Left cardiac atrium (tissue), 4 donors: ENCODE data around the gene CORIN. TPM values are rescaled to one million over a fixed set of nuclear protein-coding genes. Genes with fewer than 3 reads are reported as not detected.

Experiments used
- ATAC-seq, 2 donors: fragments of 200-7000 bp; cut with Tn5 transposase; one replicate each; pipeline ENCODE4 v1.9.1; 2020; ENCODE audit warnings: mild to moderate bottlenecking in 2 of 2, moderate library complexity in 2 of 2
- DNase-seq: peaks from one replicate; pipeline ENCODE4 v3.0.0-alpha.2; 2020
- intact Hi-C, 2 donors: fragments of 100-400 bp; cut with DNase I; formaldehyde crosslinking; loops; one replicate each; pipeline versions ENCODE4 v1.14.1 to v1.15.1; 2022 to 2023
- total RNA-seq, 2 donors: library from RNA; stranded (reverse); fragmentation: NEBNext Ultra II Directional; extraction: Animal tissue kit (Norgen Biotek cat#: 25700); gene quantifications; one replicate each; pipeline ENCODE4 v1.2.1, GENCODE V29; 2021
- donor health status: DM: no; HTN: yes; CAD: no.
- donor health status: DM: no; HTN: yes; CAD: no; lungs with severe emphysema.
- donor health status: DM: yes; HTN: yes; CAD: no.
- donor health status: Dilated cardiomyopathy.

The CORIN gene
- total RNA-seq, 2 donors from 2014 or later: 89.0 to 106 TPM

DNA sequence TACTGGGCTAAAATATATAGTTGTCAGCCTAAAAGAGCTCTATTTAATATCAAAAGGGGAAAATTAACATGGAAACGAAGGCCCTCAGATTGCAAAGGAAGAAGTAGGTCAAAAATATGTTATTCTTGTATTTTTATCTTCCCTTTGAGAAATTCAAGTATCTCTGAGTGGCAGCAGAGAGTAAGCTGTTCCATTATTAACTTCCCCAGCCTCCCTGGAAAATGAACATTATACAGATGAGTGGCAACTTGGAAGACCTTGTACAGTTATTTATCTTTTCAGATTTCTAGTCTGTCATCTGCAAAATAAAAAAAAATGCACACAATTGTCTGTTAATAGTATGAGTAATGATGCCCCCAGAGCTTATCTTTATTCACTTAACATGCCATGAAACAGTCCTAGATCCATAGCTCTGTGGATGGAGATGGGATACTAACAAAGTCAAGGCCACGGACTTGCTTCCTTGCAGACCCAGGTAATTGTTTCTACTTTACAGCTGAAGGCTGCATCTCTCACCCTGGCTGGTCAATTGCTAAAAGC lies 93.0 kb downstream of the CORIN start:
- DNase-seq (no peak), ATAC-seq (no peak)
- intact Hi-C loops: no loop called here

DNA sequence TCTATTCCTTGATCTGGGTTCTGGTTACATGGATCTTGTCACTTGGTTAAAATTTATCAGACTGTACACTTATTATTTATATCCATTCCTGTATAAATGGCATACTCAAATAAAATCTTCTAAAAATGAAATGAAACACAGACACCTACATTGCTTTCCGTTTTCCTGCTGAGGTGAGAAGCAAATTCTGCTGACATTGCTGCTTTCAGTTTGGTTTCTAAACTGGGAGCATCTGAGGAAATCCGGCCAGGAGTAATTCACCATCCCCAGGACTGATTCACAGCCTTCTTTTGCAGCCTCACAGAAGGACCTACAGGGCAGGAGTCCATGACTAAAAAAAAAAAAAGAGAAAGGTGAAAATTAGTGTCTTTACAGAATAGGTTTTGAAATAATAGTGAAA lies 93.6 kb downstream of the CORIN start:
- DNase-seq (no peak), ATAC-seq (peak in 1 of 2 donors; percentile 34)
- intact Hi-C loops: no loop called here

DNA sequence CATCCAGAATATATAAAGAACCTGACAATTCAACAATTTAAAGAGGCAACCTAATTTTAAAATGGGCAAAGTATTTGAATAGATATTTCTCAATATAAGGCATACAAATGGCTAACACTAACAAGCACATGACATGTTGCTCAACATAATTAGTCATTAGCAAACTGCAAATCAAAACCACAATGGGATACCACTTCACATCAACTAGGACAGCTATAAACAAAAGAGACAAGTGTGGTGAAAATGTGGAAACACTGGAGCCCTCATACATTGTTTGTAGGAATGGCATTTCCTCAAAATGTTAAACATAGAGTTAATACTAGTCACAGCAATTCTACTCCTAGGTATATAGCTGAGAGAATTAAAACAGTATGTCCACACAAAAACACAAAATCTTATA lies 96.7 kb downstream of the CORIN start:
- ATAC-seq (no peak), DNase-seq (no peak)
- intact Hi-C loops: no loop called here

DNA sequence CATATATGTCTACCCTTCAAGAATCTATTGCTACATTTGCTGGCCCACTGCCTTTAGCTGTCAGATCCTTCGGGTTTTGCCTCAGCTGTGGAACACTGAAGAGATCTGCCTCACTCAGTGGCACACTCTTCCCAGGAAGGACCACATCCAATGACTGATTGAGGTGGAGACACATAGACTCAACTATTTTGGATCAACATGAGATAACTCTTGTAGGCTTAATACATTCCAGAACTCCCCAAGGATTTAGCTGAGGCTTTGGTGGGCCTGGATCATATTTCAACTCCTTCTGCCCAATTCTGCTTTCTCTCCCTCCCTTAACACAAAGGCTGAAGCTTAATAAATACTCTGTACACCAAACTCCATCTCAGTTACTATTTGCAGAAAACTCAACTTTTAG lies 100.5 kb downstream of the CORIN start:
- intact Hi-C loops: no loop called here
- DNase-seq: no peak
- ATAC-seq: peak in 1 of 2 donors; percentile 35

DNA sequence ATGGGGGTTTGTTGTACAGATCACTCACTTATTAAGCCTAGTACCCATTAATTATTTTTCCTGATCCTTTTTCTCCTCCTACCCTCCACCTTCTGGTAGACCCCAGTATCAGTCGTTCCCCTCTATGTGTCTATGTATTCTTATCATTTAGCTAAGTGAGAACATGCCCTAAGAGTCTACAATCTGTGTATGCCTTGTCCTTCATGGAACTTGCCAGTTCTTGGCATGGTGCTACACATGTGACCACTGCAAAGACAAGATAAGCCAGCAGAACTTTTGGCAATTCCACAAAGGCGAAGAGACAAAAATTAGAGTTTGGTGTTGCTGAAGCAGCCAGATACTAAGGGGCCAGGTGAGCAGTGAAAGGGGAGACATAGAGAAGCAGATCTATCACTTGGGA lies 101.3 kb downstream of the CORIN start:
- ATAC-seq: peak; percentile 71 to 76
- no peak for DNase-seq
- intact Hi-C loops: no loop called here

DNA sequence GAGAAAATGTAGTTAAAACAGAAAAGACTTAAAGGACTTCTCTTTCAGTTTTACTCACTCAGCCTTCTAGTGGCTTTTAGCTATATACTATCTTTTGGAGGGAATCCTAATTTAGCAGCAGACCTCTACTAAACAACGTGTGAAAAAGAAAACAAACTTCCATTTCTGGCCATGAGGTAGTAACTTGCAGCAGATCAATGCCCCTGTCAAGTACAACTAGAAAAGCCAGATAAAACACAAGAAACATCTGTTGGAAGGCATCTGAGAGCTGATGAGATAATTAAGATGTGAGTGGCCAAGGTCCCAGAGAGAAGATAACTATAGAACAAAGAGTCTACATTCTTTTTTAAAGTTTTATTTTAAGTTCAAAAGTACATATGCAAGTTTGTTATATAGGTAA lies 101.7 kb downstream of the CORIN start:
- no peak for ATAC-seq
- no peak for DNase-seq
- intact Hi-C loops: no loop called here

DNA sequence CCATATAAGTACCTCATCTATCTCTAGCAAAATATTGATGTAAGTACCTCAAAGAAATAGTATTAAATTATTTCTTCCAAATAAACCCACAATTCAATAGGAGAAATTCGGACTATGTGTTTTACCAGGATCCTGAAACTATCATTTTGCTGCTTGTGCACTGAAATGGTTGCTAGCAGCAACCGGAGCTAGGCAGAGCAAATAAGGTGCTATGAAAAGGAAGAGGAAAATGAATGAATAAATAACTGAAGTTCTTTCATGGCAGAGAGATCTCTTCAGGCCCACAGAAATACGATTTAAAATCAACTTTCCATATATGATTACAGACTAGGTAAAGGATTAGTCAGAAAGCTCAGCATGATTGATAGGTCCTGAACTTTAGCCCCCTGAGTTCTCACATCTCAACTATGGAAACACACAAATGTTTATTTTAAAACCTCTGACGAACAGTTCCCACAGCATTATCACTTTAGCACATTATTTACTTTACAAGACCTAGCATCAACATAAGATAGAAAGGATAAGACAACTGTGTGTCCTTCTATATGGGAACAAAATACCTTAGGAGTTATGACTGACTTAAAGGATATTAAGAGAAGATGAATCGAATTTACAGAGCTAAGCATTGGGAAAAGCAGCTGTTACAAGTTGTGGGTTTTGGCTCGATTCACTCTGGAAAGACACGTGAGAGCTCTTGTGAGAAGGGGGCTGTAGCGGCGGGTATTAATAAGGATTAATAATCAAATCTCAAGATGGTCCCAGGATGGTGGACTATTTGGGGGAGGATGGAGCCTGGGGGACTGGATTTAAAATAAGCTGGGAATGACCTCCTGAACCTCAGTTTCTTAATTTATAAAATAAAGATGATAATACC lies 104.3 kb downstream of the CORIN start:
- DNase-seq (no peak), ATAC-seq (no peak)
- intact Hi-C loops: no loop called here

DNA sequence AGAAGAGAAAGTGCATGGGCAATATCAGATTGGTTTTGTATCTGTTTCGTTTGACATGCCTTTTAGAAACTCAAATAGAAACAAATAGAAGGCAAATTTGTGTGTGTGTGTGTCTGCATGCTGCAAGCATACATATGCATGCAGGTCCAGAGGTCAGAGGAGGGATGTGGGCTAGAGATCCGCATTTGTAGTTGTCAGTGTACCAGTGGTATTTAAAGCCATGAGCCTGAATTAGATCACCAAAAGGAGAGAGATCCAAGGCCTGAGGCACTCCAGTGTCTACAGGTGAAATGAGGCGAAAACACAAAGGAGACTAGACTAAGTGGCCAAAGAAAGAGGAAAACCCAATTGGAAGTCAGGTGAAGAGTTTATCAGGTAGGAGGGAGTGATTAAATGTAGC lies 106.7 kb downstream of the CORIN start:
- DNase-seq (no peak), ATAC-seq (no peak)
- intact Hi-C loops: no loop called here

DNA sequence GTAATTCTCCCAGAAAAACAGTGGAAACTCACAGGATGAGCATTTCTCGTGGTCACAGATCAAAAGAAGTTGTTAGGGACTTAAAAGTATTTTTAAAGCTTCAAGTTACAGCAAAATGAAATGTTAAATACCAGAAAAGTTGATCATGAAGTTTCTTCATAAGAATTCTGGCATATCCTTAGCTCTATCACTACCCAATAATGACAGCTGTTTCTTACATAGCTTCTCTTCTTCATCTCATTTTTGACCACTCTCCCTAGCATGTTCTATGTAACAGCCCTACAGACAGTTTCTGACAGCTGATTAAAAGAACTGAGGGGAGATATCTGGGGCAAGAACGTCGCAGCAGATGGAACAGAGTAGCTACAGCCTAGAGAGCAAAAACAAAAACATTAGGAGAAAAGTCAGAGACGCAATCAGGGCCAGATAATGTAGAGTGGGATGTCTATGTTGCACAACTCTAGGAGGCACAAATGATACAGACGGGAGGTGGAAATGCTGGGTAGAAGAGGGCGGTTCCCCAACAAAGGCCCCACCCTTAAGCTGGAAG lies 108.7 kb downstream of the CORIN start:
- ATAC-seq (no peak), DNase-seq (no peak)
- intact Hi-C loops: no loop called here

DNA sequence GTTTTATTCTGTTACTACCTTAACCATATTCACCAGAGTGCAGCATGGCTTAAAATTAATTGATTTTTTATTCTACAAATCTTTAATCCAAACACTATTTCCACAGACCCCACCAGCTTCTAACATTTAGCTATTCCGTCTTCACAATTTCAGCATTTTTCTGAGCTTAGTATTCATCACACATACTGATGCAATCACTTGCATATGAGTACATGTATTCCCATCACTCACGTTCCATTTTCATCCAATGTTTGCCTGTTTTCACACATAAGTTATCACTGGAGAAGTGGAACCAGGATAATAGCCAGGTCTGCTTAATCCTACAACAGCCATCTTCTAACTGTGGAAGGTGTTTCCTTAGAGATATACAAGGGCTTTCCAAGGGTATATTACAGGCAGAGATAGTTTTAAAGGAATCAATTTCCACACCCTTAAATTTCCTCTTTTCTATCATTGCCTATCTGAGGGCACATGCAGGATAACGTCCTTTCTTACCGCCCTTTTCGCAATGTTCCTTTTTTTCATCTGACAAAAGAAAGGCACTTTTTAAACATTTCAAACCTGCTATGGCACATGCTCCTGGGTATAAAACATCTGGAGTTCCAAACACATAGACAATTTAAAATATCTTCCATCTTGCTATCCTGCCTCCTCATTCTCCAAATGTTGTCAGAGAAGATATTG lies 115.8 kb downstream of the CORIN start:
- intact Hi-C loops: no loop called here
- no peak for ATAC-seq
- no peak for DNase-seq

DNA sequence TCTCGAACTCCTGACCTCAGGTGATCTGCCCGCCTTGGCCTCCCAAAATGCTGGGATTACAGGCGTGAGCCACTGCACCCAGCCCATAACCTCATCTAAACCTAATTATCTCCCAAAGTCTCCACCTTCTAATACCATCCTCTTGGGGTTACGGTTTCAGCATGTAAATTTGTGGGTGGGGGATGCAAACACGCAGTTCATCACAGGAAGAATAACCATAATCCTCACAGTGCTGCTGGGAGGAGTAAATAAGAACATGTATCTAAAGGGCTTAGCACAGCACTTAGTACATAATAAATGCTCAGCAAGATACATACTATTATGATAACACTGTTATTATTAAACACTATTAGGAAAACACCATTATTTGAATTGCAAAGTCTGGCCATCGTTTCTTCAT lies 116.4 kb downstream of the CORIN start:
- no peak for ATAC-seq
- intact Hi-C loops: no loop called here
- DNase-seq: no peak

DNA sequence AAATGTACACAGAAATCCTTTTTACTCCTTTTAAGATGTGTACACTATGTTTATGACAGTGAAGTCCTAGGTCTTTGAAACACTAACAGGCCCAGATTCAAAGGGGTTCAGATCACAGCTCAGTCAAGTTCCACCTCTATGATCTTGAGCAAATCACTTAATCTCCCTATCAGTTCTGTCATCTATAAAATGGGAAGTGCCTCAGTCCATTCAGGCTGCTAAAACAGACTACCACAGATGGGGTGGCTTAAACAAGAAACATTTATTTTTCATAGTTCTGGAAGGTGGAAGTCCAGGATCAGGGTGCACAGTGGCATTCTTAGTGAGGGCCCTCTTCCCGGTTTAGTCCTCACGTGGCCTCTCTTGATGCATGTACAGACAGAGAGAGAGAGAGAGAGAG lies 117.1 kb downstream of the CORIN start:
- DNase-seq: no peak
- ATAC-seq: no peak
- intact Hi-C loops: no loop called here

DNA sequence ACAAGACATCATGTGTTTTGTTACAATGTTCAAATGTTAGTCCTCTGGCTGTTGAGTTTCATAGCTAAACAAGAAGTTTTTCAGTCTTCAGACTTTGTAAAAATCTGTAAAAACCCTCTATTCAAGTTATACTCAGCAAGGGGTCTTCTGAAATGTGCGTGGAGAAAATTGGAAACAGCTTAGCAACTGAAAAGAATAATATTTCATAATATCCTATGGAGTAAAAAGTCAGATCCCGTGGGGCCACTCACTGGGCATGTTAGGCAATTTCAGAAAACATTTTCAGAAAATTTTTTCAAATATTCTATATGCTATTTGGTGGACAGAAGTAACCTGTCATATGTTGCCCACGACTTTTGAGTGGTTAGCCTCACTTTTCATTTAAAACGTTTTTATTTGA lies 118.3 kb downstream of the CORIN start:
- no peak for ATAC-seq
- intact Hi-C loops: no loop called here
- no peak for DNase-seq

DNA sequence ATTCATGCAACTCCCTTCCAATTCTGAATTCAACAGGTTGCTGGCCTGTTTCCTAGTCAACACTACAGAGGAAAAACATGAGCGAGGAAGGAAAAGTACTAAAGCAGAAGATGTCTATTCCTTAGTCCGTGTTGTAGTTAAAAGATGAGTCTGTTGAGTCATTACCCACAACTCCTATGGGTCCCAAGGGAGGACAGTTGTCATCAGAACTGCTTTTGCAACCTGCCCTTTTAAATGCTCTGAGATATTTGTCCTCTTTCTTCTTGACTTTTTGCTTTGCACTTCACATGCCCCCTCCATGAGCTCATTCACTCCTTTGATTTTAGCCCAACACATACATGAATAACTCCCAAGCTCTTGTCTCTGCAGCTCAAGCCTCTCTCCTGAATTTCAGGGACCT lies 119.2 kb downstream of the CORIN start:
- intact Hi-C loops: no loop called here
- DNase-seq (no peak), ATAC-seq (no peak)

DNA sequence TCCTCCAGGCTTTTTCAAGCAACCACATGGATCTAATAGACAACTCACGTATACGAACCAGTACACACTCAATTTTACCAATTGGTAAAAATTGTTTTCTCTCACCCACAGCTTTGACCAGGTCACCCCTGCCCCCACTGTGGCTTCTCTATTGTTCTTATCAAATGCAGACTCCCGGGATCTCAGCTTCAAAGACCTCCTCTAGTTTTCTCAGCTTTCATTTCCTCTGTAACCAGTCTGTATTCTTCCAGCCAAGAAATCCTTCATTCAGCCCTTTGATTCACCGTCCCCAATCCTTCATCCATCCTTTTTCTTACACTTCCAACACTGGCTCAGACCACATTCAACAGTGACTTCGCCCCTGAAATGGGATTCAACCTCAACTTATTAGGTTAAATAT lies 120.7 kb downstream of the CORIN start:
- DNase-seq (no peak), ATAC-seq (no peak)
- intact Hi-C loops: no loop called here

DNA sequence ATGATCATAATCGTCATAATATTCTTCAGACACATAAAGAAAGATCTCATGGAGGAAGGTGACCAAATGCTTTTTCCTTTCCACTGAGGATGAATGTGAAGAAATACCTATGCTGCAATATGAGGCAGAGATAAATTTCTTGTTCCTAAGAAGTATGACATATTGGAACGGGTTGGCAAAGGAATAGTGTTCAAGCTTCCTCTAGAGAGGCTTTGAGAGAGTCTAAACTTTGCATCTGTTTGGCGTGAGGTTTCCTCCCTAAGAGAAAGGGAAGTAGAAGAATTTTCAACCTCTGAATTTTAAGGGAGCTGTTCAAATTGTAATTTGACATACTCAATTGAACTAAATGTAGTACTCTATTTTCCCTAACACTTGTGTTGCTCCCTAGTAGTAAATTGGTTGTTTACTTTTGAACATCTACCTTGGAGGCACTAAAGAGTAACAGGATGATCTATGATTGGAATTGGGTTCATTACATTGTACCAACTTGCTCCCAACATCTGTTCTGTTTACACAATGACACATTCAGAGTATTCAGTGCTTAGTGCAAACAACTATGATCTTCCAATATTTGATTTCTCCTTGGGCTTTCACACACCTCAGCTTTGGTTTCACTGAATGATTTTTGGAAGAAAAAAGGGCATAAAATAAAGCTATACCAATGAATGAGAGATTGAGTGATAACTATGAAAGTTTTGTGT lies 122.0 kb downstream of the CORIN start:
- intact Hi-C loops: no loop called here
- ATAC-seq (peak in 1 of 2 donors; percentile 44), DNase-seq (no peak)

DNA sequence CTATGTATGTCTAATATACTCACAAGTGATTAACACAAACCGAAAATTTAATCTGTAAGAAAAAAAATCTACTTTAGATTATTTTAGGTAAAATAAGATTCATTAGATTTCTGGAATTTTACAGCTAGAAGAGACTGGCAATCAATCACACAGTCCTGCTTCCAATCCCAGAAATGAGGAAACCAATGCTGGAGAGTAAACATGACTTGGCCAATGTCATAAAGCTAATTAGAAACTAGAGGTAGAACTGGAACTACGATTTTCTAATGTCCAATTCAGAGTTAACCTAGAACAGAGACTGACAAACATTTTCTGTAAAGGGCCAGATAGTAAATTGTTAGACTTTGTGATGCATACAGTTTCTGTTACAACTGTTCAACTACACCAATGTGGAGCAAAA lies 123.6 kb downstream of the CORIN start:
- intact Hi-C loops: no loop called here
- DNase-seq (no peak), ATAC-seq (no peak)

DNA sequence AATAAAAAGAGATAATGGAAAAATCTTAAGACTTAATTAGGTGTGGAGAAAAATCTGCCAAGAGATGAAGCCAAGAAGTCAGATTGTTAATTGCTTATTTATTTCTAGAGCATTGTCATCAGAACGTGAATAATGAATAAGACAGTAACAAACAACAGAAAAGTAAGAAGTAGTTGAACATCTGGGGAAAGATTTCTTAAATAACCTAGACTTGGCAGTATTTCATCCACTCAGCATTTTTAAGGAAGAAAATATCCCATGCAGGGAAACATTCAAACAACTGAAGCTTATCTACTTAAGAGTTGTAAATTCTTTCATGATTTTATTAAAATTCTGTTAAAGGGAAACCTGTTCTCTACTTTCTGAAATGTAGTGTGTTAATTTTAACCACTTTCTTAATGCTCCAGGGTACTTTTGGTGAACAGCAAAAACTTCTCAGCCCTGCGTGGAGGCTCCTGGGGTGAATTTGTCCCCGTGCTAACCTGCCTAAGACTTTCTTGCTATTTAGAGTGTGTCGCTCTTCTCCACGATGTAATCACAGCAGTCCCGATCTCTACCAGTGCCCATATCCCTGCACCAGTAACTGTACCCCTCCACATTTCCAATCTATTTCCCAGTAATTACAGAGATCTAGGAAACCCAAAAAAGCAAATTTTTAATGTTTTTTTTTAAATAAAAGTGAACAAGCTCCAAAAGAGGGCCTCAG lies 124.6 kb downstream of the CORIN start:
- intact Hi-C loops: no loop called here
- DNase-seq (no peak), ATAC-seq (no peak)

DNA sequence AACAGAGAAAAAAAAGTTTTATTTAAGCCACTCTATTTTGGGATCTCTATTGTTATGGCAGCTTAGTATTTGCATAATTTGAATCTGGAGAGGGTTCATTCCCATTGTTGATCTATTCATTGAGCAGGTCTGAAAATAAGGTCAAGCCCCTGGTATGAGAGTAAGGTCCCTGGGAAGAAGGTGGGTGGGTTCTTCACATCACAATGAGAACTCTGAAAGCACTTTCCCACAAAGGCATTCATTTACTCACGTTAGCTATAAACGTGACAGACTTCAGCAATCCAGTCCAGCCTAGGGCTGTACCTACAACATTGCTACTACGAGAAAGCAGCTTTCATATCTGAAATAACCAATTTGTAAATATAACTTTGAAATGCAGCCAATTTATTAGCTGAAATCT lies 126.2 kb downstream of the CORIN start:
- DNase-seq (no peak), ATAC-seq (no peak)
- intact Hi-C loops: no loop called here
